K562 (cell line): Measurements from ENCODE around the gene PAQR6. TPM values are rescaled to one million over a fixed set of nuclear protein-coding genes. Genes with fewer than 3 reads are reported as not detected.

Experiments
- CHAMP1 ChIP-seq: fragments of 450-650 bp; IDR thresholded peaks from 2 replicates; pipeline ENCODE4 v1.6.1; 2016; ENCODE audit warnings: mild to moderate bottlenecking
- EWSR1 ChIP-seq: fragments of 450-650 bp; IDR thresholded peaks from 2 replicates; pipeline ENCODE4 v1.6.1; 2018; ENCODE audit warnings: borderline replicate concordance, mild to moderate bottlenecking, low read depth, moderate library complexity; ENCODE audit not compliant: partially characterized antibody
- HNRNPL ChIP-seq: fragments of 200-400 bp; formaldehyde crosslinking; IDR thresholded peaks from 2 replicates; pipeline ENCODE4 v1.6.1; 2017; ENCODE audit warnings: low read depth, mild to moderate bottlenecking, low read length
- MAZ ChIP-seq, 2 experiments: fragments of 450-650 bp in 1 of 2; sonication (generic) in 1 of 2; formaldehyde crosslinking; IDR thresholded peaks in 1 of 2; conservative IDR thresholded peaks in 1 of 2; 2 replicates each; pipeline versions ENCODE4 v1.4.0 to v1.5.0; 2020; ENCODE audit warnings: mild to moderate bottlenecking in 1 of 2, missing genetic modification reagents in 1 of 2
- NR2C1 ChIP-seq, 2 experiments: fragments of 450-650 bp; IDR thresholded peaks; 2 replicates each; pipeline ENCODE4 v1.6.1; 2017; ENCODE audit warnings: mild to moderate bottlenecking in 2 of 2, antibody characterized with exemption in 1 of 2, inconsistent platforms in 1 of 2, missing compliant biosample characterization in 1 of 2, missing genetic modification characterization in 1 of 2
- SMARCA5 ChIP-seq: fragments of 450-650 bp; IDR thresholded peaks from 2 replicates; pipeline ENCODE4 v1.6.1; 2016
- SMARCB1 ChIP-seq: IDR thresholded peaks from 2 replicates; pipeline ENCODE4 v1.6.1; 2011; ENCODE audit warnings: improper control_type of control experiment, low read depth; ENCODE audit not compliant: insufficient read length
- TAL1 ChIP-seq: fragments of 450-650 bp; IDR thresholded peaks from 2 replicates; pipeline ENCODE4 v1.6.1; 2016; ENCODE audit warnings: mild to moderate bottlenecking
- TCF3 ChIP-seq: sonication (generic); formaldehyde crosslinking; IDR thresholded peaks from 2 replicates; pipeline ENCODE4 v1.4.0; 2020; ENCODE audit warnings: mild to moderate bottlenecking, missing genetic modification reagents
- ZMIZ1 ChIP-seq, 2 experiments: fragments of 150-350 bp in 1 of 2; IDR thresholded peaks; 2 replicates each; pipeline ENCODE4 v1.6.1; 2012 to 2016; ENCODE audit warnings: low read depth in 2 of 2, low read length in 2 of 2, mild to moderate bottlenecking in 1 of 2, moderate library complexity in 1 of 2
- ZNF354B ChIP-seq: fragments of 250-450 bp; sonication (Bioruptor Pico); IDR thresholded peaks from 2 replicates; pipeline ENCODE4 v1.4.0; 2020
- ZNF407 ChIP-seq: fragments of 450-650 bp; IDR thresholded peaks from 2 replicates; pipeline ENCODE4 v1.6.1; 2016; ENCODE audit warnings: low read depth
- polyA plus RNA-seq, 8 experiments: library from polyadenylated mRNA; depleted of rRNA in 4 of 8; stranded (reverse) in 5 of 8; unstranded in 3 of 8; fragments of >200 nt; fragmentation: Nextera tagmentation in 2 of 8; fragmentation: Illumina TruSeq in 1 of 8; extraction: Ambion mirVana in 2 of 8; extraction: Trizol in 1 of 8; gene quantifications; 2 replicates each; pipeline versions ENCODE4 v1.2.1 to v1.2.3, GENCODE V29; 2011 to 2014; ENCODE audit warnings: inconsistent platforms in 1 of 8, missing spikeins in 1 of 8
- total RNA-seq, 7 experiments: library from RNA; depleted of rRNA in 6 of 7; stranded (reverse); fragments of >200 nt in 6 of 7; fragmentation: Illumina TruSeq in 2 of 7; extraction: Trizol in 2 of 7; gene quantifications; 2 replicates each; pipeline versions ENCODE4 v1.2.1 to v1.2.3, GENCODE V29; 2011 to 2021; ENCODE audit warnings: low replicate concordance in 1 of 7

PAQR6 gene
- total and polyA plus RNA-seq, 9 of the 15 experiments (the other 6 are each of a cell fraction or from before 2014, with no cell fraction given), result 0.07 to 1.8 (median 0.62) TPM

- TF ChIP-seq ZMIZ1 (IDR thresholded peaks at IDR 0.05; ENCODE audit: low read depth in 2 of 2, low read length in 2 of 2) (no peak), MAZ (CRISPR knock-in tag; conservative IDR thresholded peaks at IDR 0.05 in 1 of 2, IDR thresholded peaks at IDR 0.05 in 1 of 2) (no peak; a peak in 1 of 4 replicates), SMARCB1 (no peak), ZNF407 (no peak), SMARCA5 (no peak), CHAMP1 (no peak), HNRNPL (no peak), TCF3 (peak; percentile 8; the same call in 1 of the 2 replicates), TAL1 (no peak), ZNF354B (CRISPR knock-in tag) (no peak), EWSR1 (no peak), NR2C1 (IDR thresholded peaks at IDR 0.05) (no peak), NR2C1 (tag; IDR thresholded peaks at IDR 0.05) (no peak)
Observed at GRCh38 chr1:156281281-156281680, 33.4 kb upstream of the PAQR6 start (continued).
